Testis (tissue), 2 donors: ENCODE results near the gene LZTS3.

ENCODE experiments used
- CTCF ChIP-seq, 3 experiments: fragments of 450-650 bp in 2 of 3; fragments of 200-600 bp in 1 of 3; sonication (generic) in 1 of 3; IDR thresholded peaks; one replicate each; pipeline ENCODE4 v1.5.1; 2016 to 2019; ENCODE audit warnings: antibody characterized with exemption in 3 of 3, mild to moderate bottlenecking in 2 of 3, moderate library complexity in 1 of 3
- POLR2A ChIP-seq: fragments of 450-650 bp; IDR thresholded peaks from one replicate; pipeline ENCODE4 v1.6.1; 2017; ENCODE audit warnings: antibody characterized with exemption, mild to moderate bottlenecking, moderate library complexity

- TF ChIP-seq CTCF (IDR thresholded peaks at IDR 0.05) (no peak), POLR2A (no peak)
These were observed 15.5 kb downstream of the LZTS3 start for GRCh38 chr20:3157817-3158216.
